HL-60 (cell line): ENCODE measurements around the gene KRT37.

Source experiments
- DNase-seq, 2 experiments: peaks; one replicate each; pipeline ENCODE4 v3.0.0-alpha.2; 2010 to 2020; ENCODE audit warnings: low read depth in 1 of 2, low spot score in 1 of 2
- H3K27ac ChIP-seq: fragments of 250-450 bp; sonication (Bioruptor Pico); replicated peaks from 2 replicates; pipeline ENCODE4 v1.5.1; 2020; ENCODE audit warnings: mild to moderate bottlenecking, moderate library complexity
- H3K27me3 ChIP-seq: fragments of 250-450 bp; sonication (Bioruptor Pico); 2 replicates; pipeline ENCODE4 v1.5.1; 2021; ENCODE audit warnings: mild to moderate bottlenecking, moderate library complexity; ENCODE audit not compliant: insufficient read depth, poor library complexity, severe bottlenecking
- H3K4me3 ChIP-seq: replicated peaks from 2 replicates; pipeline ENCODE4 v1.5.1; 2011; ENCODE audit warnings: mild to moderate bottlenecking, control low read depth, low read length; ENCODE audit not compliant: insufficient read depth
- GABPA ChIP-seq: IDR thresholded peaks from 2 replicates; pipeline ENCODE4 v1.6.1; 2012; ENCODE audit warnings: low read depth
- POLR2AphosphoS5 ChIP-seq: IDR thresholded peaks from 2 replicates; pipeline ENCODE4 v1.6.1; 2012; ENCODE audit warnings: low read depth
- REST ChIP-seq: IDR thresholded peaks from 2 replicates; pipeline ENCODE4 v1.6.1; 2012; ENCODE audit warnings: low read depth; ENCODE audit not compliant: insufficient replicate concordance
- SPI1 ChIP-seq: IDR thresholded peaks from 2 replicates; pipeline ENCODE4 v1.6.1; 2012; ENCODE audit warnings: low read depth, mild to moderate bottlenecking, borderline replicate concordance
- TF ChIP-seq, protein P1 (sequence below): IDR thresholded peaks from one replicate; pipeline ENCODE4 v1.5.1; 2011; ENCODE audit warnings: low read length, control low read depth, inconsistent platforms; ENCODE audit not compliant: insufficient read depth

The KRT37 gene

GRCh38 chr17:41440531-41441033 lies 16.2 kb upstream of the KRT37 start, which contains the start of gene KRT38:
KRT38 (minus strand) TSS chr17:41440983; CDS start chr17:41440921, 62 bp downstream.
- no peak within 1 kb of the TSS for H3K4me3 ChIP-seq
- H3K27me3 ChIP-seq: peaks cover 7% of the 10 kb centered on the region
- DNase-seq: no peak
- TF ChIP-seq GABPA (no peak), REST (no peak), POLR2AphosphoS5 (no peak), SPI1 (no peak)
- TF ChIP-seq, protein P1, sequence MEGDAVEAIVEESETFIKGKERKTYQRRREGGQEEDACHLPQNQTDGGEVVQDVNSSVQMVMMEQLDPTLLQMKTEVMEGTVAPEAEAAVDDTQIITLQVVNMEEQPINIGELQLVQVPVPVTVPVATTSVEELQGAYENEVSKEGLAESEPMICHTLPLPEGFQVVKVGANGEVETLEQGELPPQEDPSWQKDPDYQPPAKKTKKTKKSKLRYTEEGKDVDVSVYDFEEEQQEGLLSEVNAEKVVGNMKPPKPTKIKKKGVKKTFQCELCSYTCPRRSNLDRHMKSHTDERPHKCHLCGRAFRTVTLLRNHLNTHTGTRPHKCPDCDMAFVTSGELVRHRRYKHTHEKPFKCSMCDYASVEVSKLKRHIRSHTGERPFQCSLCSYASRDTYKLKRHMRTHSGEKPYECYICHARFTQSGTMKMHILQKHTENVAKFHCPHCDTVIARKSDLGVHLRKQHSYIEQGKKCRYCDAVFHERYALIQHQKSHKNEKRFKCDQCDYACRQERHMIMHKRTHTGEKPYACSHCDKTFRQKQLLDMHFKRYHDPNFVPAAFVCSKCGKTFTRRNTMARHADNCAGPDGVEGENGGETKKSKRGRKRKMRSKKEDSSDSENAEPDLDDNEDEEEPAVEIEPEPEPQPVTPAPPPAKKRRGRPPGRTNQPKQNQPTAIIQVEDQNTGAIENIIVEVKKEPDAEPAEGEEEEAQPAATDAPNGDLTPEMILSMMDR: no peak
- H3K27ac ChIP-seq: no peak within 1 kb of the TSS

- Histone ChIP-seq H3K27me3 (peaks cover 7% of the 10 kb centered on the region), H3K4me3 (no peak overlapping the region), H3K27ac (no peak overlapping the region)
- TF ChIP-seq GABPA (no peak), SPI1 (no peak), REST (no peak), POLR2AphosphoS5 (no peak)
- TF ChIP-seq, protein P1: no peak
- DNase-seq: peak in 1 of 2 experiments; percentile 3
These were observed 15.0 kb upstream of the KRT37 start for GRCh38 chr17:41439375-41439774.

- H3K27me3 ChIP-seq: peaks cover 3% of the 10 kb centered on the region
- H3K27ac ChIP-seq: no peak overlapping the region
- no peak overlapping the region for H3K4me3 ChIP-seq
- DNase-seq: no peak
- TF ChIP-seq POLR2AphosphoS5: no peak
- no peak for TF ChIP-seq REST
- no peak for TF ChIP-seq SPI1
- TF ChIP-seq, protein P1: no peak
- no peak for TF ChIP-seq GABPA
These were observed 13.4 kb upstream of the KRT37 start for GRCh38 chr17:41437769-41438168.
